Right lobe of liver (tissue), 6 donors: Measurements from ENCODE around the gene ARHGEF16. TPM values are rescaled to one million over a fixed set of nuclear protein-coding genes. Genes with fewer than 3 reads are reported as not detected.

Experiments
- ATAC-seq, 4 donors: fragments of 200-7000 bp; cut with Tn5 transposase; one replicate each; pipeline ENCODE4 v1.9.1; 2020; ENCODE audit warnings: mild to moderate bottlenecking in 4 of 4, moderate library complexity in 4 of 4
- DNase-seq, 3 donors: peaks; one replicate each; pipeline ENCODE4 v3.0.0-alpha.2; 2020
- H3K27ac ChIP-seq, 3 donors: fragments of 200-600 bp; one replicate each; pipeline ENCODE4 v1.8.0; 2022
- H3K27me3 ChIP-seq, 2 donors: fragments of 200-600 bp; one replicate each; pipeline ENCODE4 v1.8.0; 2022
- H3K36me3 ChIP-seq, 4 donors: fragments of 200-600 bp; sonication (generic) in 1 of 4; one replicate each; pipeline versions ENCODE4 v1.5.1 to v1.8.0; 2017 to 2022; ENCODE audit warnings: control low read depth in 1 of 4
- H3K4me1 ChIP-seq, 4 donors: fragments of 200-600 bp; sonication (generic) in 1 of 4; one replicate each; pipeline versions ENCODE4 v1.5.1 to v1.8.0; 2017 to 2022; ENCODE audit warnings: control low read depth in 1 of 4
- H3K4me3 ChIP-seq, 3 donors: fragments of 200-600 bp; one replicate each; pipeline ENCODE4 v1.8.0; 2022
- H3K9me3 ChIP-seq, 4 donors: fragments of 200-600 bp; sonication (generic) in 1 of 4; one replicate each; pipeline versions ENCODE4 v1.5.1 to v1.8.0; 2017 to 2022; ENCODE audit warnings: control low read depth in 1 of 4
- POLR2A ChIP-seq: fragments of 450-650 bp; IDR thresholded peaks from one replicate; pipeline ENCODE4 v1.6.1; 2017; ENCODE audit warnings: antibody characterized with exemption, mild to moderate bottlenecking
- WGBS: methylation state at CpG from one replicate; pipeline ENCODE4 v1.1.6; 2018; ENCODE audit warnings: low coverage, low lambda C conversion rate; ENCODE audit not compliant: insufficient coverage; ENCODE audit errors: missing lambda C conversion rate; 5-methylcytosine and 5-hydroxymethylcytosine counted together
- intact Hi-C, 2 donors: fragments of 100-400 bp; cut with DNase I; formaldehyde crosslinking; loops; one replicate each; pipeline versions ENCODE4 v1.11.2 to v1.14.1; 2022
- total RNA-seq, 6 experiments: library from RNA; depleted of rRNA in 2 of 6; stranded (reverse); fragments of >200 nt in 2 of 6; fragmentation: NEBNext Ultra II Directional in 3 of 6; extraction: Animal tissue kit (Norgen Biotek cat#: 25700) in 3 of 6; gene quantifications; one replicate each; pipeline versions ENCODE4 v1.1.0 to v1.2.4, GENCODE V29; 2016 to 2023
- TF ChIP-seq, protein P1 (sequence below), 4 donors: fragments of 200-600 bp in 3 of 4; fragments of 450-650 bp in 1 of 4; IDR thresholded peaks; one replicate each; pipeline versions ENCODE4 v1.5.1 to v1.8.0; 2016 to 2022; ENCODE audit warnings: antibody characterized with exemption in 4 of 4, mild to moderate bottlenecking in 2 of 4
- donor health status: DM: no; HTN: yes; CAD: no.
- donor health status: DM: no; HTN: no; CAD: no.
- donor health status: DM: no; HTN: no; CAD: no.
- donor health status: DM: no; HTN: yes; CAD: no.
- donor health status: DM: no; HTN: yes; CAD: no.

The ARHGEF16 gene
- total RNA-seq, 6 experiments from 2014 or later: 2.1 to 16.3 (median 7.5) TPM

GRCh38 chr1:3507636-3508275, 53.3 kb downstream of the ARHGEF16 start:
- TF ChIP-seq, protein P1, sequence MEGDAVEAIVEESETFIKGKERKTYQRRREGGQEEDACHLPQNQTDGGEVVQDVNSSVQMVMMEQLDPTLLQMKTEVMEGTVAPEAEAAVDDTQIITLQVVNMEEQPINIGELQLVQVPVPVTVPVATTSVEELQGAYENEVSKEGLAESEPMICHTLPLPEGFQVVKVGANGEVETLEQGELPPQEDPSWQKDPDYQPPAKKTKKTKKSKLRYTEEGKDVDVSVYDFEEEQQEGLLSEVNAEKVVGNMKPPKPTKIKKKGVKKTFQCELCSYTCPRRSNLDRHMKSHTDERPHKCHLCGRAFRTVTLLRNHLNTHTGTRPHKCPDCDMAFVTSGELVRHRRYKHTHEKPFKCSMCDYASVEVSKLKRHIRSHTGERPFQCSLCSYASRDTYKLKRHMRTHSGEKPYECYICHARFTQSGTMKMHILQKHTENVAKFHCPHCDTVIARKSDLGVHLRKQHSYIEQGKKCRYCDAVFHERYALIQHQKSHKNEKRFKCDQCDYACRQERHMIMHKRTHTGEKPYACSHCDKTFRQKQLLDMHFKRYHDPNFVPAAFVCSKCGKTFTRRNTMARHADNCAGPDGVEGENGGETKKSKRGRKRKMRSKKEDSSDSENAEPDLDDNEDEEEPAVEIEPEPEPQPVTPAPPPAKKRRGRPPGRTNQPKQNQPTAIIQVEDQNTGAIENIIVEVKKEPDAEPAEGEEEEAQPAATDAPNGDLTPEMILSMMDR (IDR thresholded peaks at IDR 0.05): no peak
- no peak for TF ChIP-seq POLR2A
- Histone ChIP-seq H3K27ac (no peak overlapping the region), H3K27me3 (no peaks in the 10 kb centered on the region), H3K36me3 (no peaks in the 10 kb centered on the region), H3K4me1 (no peaks in the 10 kb centered on the region), H3K9me3 (no peaks in the 10 kb centered on the region), H3K4me3 (no peak overlapping the region)
- ATAC-seq (no peak), DNase-seq (no peak)
- 74% methylated on average over 5 of the region's 11 CpGs for WGBS
- intact Hi-C loops: no loop called here

DNA sequence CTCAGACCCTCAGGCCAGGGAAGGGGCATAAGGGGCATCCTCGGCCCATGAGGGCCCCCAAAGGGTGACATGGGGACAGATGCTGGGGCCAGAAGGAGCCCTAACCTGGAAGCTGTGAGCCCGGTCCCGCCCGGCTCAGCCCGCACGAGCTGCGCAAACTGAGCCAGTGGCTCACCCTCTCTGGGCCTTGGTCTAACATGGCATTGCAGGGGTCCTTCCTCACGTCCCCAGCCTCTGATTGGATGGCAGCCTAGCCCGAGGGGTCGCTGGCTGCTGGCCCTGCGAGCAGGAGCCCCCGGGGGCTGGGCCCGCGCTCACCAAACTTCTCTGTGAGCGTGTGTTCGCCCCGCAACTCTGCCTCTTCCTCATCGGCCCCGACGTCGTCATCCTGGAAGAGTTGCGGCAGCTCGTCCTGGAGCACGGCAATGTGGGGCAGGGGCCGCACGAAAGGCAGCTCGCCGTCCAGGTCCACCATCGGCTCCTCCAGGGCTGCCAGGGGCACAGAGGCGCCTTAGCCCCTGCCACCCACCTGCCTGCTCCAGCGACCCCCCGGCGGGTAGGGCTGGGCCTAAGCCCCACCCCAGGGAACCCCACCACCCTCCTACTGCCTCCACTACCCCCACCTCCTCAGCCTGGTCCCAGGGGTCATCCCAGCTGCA, 54.4 kb downstream of the ARHGEF16 start:
- no peak overlapping the region for H3K27ac ChIP-seq
- no peak overlapping the region for H3K4me3 ChIP-seq
- no peaks in the 10 kb centered on the region for H3K9me3 ChIP-seq
- no peaks in the 10 kb centered on the region for H3K4me1 ChIP-seq
- no CpG with 5 or more reads among the region's 33 CpGs for WGBS
- no peaks in the 10 kb centered on the region for H3K36me3 ChIP-seq
- intact Hi-C loops: no loop called here
- no peak for TF ChIP-seq POLR2A
- TF ChIP-seq, protein P1 (IDR thresholded peaks at IDR 0.05): no peak
- no peaks in the 10 kb centered on the region for H3K27me3 ChIP-seq
- DNase-seq (no peak), ATAC-seq (no peak)

DNA sequence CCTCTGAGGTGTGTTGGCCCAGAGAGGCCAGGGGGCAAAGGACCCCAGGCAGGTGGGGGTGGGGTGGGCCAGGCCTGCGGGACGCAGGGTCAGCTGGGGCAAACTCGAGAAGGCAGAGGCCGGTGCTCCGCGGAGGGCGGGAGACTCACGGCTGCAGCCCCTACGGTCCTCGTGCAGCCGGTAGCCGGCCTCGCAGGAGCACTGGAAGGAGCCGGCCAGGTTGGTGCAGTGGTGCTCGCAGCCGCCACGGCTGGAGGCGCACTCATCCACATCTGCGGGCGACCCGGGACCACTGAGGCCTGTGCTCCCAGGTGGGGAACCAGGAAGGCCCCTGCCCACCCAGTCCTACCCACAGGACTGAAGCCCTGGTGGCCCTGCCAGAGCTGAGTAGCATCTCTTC, 55.3 kb downstream of the ARHGEF16 start:
- Histone ChIP-seq H3K36me3 (no peaks in the 10 kb centered on the region), H3K27me3 (no peaks in the 10 kb centered on the region), H3K9me3 (no peaks in the 10 kb centered on the region), H3K4me1 (no peaks in the 10 kb centered on the region), H3K27ac (no peak overlapping the region), H3K4me3 (no peak overlapping the region)
- intact Hi-C loops: no loop called here
- ATAC-seq (no peak), DNase-seq (no peak)
- no CpG with 5 or more reads among the region's 21 CpGs for WGBS
- TF ChIP-seq POLR2A: no peak
- TF ChIP-seq, protein P1 (IDR thresholded peaks at IDR 0.05): no peak

- 97% methylated on average over 5 of the region's 32 CpGs for WGBS
- DNase-seq: no peak
- H3K9me3 ChIP-seq: no peaks in the 10 kb centered on the region
- H3K27me3 ChIP-seq: no peaks in the 10 kb centered on the region
- no peaks in the 10 kb centered on the region for H3K36me3 ChIP-seq
- ATAC-seq: no peak
- no peak overlapping the region for H3K4me3 ChIP-seq
- no peak overlapping the region for H3K27ac ChIP-seq
- intact Hi-C loops: no loop called here
- no peaks in the 10 kb centered on the region for H3K4me1 ChIP-seq
- TF ChIP-seq POLR2A: no peak
- TF ChIP-seq, protein P1 (IDR thresholded peaks at IDR 0.05): no peak
Observed at GRCh38 chr1:3510136-3510955, 55.9 kb downstream of the ARHGEF16 start.
